Measurements from ENCODE around the gene SLC25A13.

SLC25A13 gene

DNA sequence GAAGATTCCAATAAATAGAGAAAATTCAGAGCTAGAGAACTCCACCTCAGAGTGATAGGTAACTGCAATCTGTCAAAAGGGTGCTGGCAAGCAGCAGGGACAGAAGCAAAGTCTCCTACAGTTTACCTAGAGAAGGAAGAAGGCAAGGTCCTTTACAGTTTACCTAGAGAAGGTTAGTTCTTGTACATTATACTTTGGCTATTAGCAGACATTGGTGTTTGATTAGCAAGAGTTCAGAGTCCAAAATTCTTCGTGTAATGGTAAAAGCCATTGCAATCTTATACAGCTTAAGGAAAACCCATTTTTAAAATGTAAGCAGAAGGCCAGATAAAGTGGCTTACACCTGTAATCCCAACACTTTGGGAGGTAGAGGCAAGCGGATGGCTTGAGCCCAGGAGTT, 45.9 kb downstream of the SLC25A13 start:
- TF ChIP-seq, protein P1, sequence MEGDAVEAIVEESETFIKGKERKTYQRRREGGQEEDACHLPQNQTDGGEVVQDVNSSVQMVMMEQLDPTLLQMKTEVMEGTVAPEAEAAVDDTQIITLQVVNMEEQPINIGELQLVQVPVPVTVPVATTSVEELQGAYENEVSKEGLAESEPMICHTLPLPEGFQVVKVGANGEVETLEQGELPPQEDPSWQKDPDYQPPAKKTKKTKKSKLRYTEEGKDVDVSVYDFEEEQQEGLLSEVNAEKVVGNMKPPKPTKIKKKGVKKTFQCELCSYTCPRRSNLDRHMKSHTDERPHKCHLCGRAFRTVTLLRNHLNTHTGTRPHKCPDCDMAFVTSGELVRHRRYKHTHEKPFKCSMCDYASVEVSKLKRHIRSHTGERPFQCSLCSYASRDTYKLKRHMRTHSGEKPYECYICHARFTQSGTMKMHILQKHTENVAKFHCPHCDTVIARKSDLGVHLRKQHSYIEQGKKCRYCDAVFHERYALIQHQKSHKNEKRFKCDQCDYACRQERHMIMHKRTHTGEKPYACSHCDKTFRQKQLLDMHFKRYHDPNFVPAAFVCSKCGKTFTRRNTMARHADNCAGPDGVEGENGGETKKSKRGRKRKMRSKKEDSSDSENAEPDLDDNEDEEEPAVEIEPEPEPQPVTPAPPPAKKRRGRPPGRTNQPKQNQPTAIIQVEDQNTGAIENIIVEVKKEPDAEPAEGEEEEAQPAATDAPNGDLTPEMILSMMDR (conservative IDR thresholded peaks at IDR 0.05), result no peak
- no peak for TF ChIP-seq ZFX (IDR thresholded peaks at IDR 0.05)
- no peak overlapping the region for H3K27ac ChIP-seq

DNA sequence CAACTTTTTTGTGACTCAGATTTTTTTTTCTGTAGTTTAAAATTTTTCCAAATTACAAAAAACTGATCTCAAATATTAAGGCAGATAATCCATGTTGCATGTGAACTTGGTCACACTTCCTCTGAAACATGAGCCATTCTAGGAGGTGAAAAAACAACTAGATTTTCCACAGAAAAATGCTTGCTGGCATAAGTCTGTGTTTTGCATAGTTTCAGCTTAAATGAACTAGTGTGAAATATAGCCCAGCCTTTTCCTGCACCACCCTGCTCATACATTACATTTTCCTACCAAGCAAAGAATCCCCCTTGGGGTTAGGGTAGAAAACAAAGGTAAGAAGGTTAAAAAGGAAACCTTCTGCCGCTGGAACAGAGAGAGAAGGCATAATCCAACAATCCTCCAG, 48.2 kb downstream of the SLC25A13 start:
- TF ChIP-seq ZFX (IDR thresholded peaks at IDR 0.05), result no peak
- TF ChIP-seq, protein P1 (conservative IDR thresholded peaks at IDR 0.05), result no peak
- H3K27ac ChIP-seq, result no peak overlapping the region

DNA sequence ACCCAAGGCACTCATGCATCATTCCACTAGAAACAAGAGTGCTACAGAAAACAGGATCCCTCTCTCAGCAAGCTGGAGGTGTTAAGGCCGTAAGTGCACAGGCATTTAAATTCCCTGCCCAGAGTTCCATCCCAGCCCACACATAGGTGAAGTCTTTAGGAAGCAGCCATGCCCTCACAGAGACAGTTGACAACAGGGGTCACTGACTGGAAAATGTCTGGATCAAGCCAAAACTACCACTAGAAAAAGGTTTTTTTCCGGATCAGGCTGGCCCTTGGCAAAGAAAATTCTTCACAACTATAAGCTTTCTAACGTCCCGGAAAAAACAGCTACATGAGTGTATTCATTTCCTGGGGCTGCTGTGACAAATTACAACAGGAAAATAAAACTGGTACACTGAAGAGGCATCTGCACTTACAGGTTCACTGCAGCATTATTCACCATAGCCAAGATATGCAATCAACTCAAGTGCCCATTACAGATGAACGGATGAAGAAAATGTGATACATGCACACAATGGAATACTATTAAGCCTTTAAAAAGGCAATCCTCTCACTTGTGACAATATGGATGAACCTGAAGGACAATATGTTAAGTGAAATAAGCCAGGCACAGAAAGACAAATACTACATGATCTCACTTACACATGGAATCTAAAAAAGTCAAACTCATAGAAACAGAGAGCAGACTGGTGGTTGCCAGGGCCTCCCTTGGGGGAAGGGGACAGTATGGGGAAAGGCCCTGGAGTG, 52.5 kb downstream of the SLC25A13 start:
- no peak overlapping the region for H3K27ac ChIP-seq
- TF ChIP-seq ZFX (IDR thresholded peaks at IDR 0.05), result no peak
- TF ChIP-seq, protein P1 (conservative IDR thresholded peaks at IDR 0.05), result no peak

DNA sequence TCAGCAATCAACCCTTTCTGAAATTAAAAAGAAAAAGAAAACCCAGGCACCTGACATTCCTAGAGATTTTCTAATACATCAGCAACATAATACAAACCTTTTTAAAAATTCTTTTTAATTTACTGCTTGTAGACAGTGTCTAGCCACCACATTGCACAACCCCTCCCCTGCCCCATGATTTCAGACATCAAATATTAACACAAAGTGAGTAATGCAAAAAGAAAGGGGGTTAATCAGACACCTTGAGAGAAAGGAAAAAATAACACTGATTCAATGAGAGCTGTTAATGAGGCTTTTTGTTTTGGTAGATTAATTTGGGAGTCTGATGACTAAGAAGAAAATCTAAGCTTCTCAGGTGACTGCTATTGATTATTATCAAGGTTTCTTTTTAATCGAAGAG, 55.3 kb downstream of the SLC25A13 start:
- no peak overlapping the region for H3K27ac ChIP-seq
- TF ChIP-seq, protein P1 (conservative IDR thresholded peaks at IDR 0.05), result no peak
- no peak for TF ChIP-seq ZFX (IDR thresholded peaks at IDR 0.05)

DNA sequence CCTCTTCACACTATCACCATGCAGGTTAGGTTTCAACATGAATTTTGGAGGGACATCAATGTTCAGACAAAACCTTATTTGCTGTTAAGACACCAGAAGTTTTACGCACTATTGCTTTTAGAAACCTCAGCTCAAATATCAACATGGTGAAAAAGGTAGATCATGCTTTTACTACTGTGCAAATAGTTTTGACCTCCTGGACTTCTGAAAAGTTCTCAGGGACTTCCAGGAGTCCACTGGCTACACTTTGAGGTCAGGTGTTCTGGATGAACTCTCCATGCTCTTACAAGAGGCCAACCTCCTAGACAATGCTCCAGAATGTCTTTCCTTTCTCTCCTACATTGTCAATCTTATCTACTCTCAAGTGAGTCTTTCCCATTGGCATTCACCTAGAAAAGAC, 55.9 kb downstream of the SLC25A13 start:
- TF ChIP-seq, protein P1 (conservative IDR thresholded peaks at IDR 0.05), result no peak
- no peak for TF ChIP-seq ZFX (IDR thresholded peaks at IDR 0.05)
- H3K27ac ChIP-seq, result no peak overlapping the region

DNA sequence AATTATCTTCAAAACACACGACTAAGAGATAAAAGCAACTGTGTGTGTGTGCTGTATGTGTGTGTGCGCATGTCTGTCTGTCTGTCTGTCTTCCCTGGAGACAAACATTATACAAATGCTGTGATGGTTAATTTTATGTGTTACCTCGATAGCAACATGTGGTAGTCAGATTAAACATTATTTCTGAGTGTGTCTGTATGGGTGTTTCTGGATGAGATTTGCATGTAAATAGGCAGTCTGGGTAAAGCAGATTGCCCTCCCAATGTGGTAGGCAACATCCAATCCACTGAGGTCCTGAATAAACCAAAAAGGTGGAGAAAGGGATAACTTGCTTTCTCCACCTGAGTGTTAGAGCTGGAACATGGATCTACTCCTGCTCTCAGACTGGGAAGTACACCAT, 67.9 kb downstream of the SLC25A13 start:
- no peak for TF ChIP-seq ZFX (IDR thresholded peaks at IDR 0.05)
- TF ChIP-seq, protein P1 (conservative IDR thresholded peaks at IDR 0.05), result no peak

DNA sequence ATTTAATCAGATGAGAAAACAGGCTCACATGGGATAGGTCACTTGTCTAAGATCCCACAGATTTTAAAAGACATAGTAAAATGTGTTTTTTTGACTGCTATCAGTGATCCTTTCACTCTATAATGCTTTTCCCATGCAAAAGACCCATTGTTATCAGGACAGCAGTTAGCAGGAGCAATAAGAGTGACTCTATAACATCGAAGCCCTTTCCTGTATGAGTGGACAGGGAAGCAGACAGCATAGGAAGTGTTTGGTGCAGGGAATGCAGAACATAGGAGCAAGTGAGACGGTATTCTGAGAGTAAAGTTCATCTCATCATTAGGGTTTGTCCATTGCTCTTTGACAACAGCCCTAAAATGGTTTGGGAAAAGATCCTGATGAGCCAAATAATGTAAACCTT, 68.5 kb downstream of the SLC25A13 start:
- H3K27ac ChIP-seq, result no peak overlapping the region
- TF ChIP-seq, protein P1 (conservative IDR thresholded peaks at IDR 0.05), result no peak
- no peak for TF ChIP-seq ZFX (IDR thresholded peaks at IDR 0.05)

More for the DNA sequence above, 67.9 kb downstream of the SLC25A13 start:
- H3K27ac ChIP-seq, result no peak overlapping the region
